Measurements from ENCODE around the gene A2ML1. TPM values are rescaled to one million over a fixed set of nuclear protein-coding genes. Genes with fewer than 3 reads are reported as not detected.
"Not testable (repeated sequence)": the region's sequence is repeated elsewhere in the genome, so short reads cannot be mapped to it uniquely, and the experiment has no call there.

A2ML1 gene
- total and polyA plus RNA-seq, 12 donors, result 0.13 to 0.20 TPM; not detected in 10

GRCh38 chr12:8819666-8819980, 2.8 kb upstream of the A2ML1 start:
- ATAC-seq, result no peak
- Histone ChIP-seq H3K9me3 (no peaks in the 10 kb centered on the region), H3K4me3 (no peak overlapping the region), H3K36me3 (no peaks in the 10 kb centered on the region), H3K27me3 (no peaks in the 10 kb centered on the region), H3K27ac (no peak overlapping the region), H3K4me1 (no peaks in the 10 kb centered on the region)
- 30% methylated on average over 5 of the region's 5 CpGs for WGBS, 2 donors
- TF ChIP-seq, protein P1, sequence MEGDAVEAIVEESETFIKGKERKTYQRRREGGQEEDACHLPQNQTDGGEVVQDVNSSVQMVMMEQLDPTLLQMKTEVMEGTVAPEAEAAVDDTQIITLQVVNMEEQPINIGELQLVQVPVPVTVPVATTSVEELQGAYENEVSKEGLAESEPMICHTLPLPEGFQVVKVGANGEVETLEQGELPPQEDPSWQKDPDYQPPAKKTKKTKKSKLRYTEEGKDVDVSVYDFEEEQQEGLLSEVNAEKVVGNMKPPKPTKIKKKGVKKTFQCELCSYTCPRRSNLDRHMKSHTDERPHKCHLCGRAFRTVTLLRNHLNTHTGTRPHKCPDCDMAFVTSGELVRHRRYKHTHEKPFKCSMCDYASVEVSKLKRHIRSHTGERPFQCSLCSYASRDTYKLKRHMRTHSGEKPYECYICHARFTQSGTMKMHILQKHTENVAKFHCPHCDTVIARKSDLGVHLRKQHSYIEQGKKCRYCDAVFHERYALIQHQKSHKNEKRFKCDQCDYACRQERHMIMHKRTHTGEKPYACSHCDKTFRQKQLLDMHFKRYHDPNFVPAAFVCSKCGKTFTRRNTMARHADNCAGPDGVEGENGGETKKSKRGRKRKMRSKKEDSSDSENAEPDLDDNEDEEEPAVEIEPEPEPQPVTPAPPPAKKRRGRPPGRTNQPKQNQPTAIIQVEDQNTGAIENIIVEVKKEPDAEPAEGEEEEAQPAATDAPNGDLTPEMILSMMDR (IDR thresholded peaks at IDR 0.05), result no peak
- no peak for DNase-seq
- intact Hi-C loops (cut with DNase I), result no loop called here

- not testable (repeated sequence) for DNase-seq, H3K4me1 ChIP-seq, H3K4me3 ChIP-seq, H3K27ac ChIP-seq, H3K27me3 ChIP-seq, H3K9me3 ChIP-seq, H3K36me3 ChIP-seq, ATAC-seq
- intact Hi-C loops (cut with DNase I), result loop anchor here in 3 of 10 donors (5.0 to 10.0 kb wide), 3 partner anchors 136 to 274 kb away; no protein-coding TSS in a partner anchor
- 90 to 95% methylated on average over 8 of the region's 8 CpGs for WGBS, 2 donors
These were observed 1.6 kb upstream of the A2ML1 start for GRCh38 chr12:8820676-8821407.

DNA sequence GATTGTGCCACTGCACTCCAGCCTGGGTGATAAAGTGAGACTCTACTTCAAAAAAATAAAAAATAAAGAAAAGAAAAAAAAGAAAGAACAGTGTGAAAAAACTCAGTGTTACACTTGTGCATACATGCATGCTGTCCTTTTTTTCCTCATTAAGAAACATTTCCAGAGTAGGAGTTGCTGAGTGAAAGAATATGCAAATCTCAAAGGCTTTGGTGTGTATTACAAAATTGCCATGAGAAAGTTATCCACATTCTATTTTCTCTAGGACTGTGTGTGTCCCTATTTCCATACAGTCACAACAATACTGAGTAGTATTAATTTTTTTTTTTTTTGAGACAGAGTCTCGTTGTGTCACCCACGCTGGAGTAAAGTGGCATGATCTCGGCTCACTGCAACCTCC, 830 bp upstream of the A2ML1 start:
- ATAC-seq (no peak), DNase-seq (no peak)
- WGBS, 2 donors, result 86 to 88% methylated on average over 3 of the region's 3 CpGs
- intact Hi-C loops (cut with DNase I), result loop anchor here in 3 of 10 donors (5.0 to 10.0 kb wide), 3 partner anchors 137 to 274 kb away; no protein-coding TSS in a partner anchor
- TF ChIP-seq, protein P1 (IDR thresholded peaks at IDR 0.05), result no peak
- H3K36me3 ChIP-seq, result no peaks in the 10 kb centered on the region
- no peak overlapping the region for H3K27ac ChIP-seq
- H3K27me3 ChIP-seq, result no peaks in the 10 kb centered on the region
- no peaks in the 10 kb centered on the region for H3K4me1 ChIP-seq
- H3K4me3 ChIP-seq, result no peak overlapping the region
- peaks cover 0 to 13% (median 3%) of the 10 kb centered on the region in 11 donors for H3K9me3 ChIP-seq

DNA sequence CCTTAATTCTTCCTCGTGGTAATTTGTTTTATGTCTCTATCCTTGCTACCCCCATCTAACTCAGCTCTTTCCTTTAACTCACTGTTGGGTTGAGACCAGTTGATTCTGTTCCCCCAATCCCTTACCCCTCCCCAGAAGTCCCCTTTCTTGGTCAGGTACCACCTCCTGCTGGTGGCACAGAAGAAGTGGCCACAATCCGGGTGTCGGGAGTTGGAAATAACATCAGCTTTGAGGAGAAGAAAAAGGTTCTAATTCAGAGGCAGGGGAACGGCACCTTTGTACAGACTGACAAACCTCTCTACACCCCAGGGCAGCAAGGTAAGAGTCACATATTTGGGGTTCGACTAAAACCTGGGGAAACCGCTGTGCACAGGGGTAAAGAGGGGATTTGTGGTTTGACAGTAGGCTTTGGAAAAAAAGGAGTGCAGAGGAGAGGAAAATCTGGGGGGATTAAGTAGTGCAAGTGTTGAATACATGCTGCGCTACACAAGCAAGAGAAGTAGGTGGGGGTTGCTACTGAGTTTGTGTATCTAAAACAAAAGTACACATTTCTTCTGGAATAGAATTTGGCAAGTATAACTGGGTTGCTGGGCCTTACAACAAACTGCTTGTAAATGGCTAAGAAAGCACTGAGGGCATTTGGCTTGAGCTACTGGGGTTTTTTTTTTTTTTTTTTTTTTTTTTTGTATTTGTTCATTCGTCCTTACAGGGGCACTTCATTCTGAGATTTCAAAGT, 1.3 kb downstream of the A2ML1 start:
- H3K4me3 ChIP-seq, result no peak overlapping the region
- WGBS, 2 donors, result 37 to 39% methylated on average over 8 of the region's 8 CpGs
- intact Hi-C loops (cut with DNase I), result loop anchor here in 5 of 10 donors (1.0 to 10.0 kb wide), 5 partner anchors 139 to 276 kb away; no protein-coding TSS in a partner anchor
- ATAC-seq (peak in 5 of 8 donors; percentile 34 to 67 (median 51)), DNase-seq (peak in 1 of 2 donors; percentile 9)
- H3K9me3 ChIP-seq, result peaks cover 0 to 15% (median 3%) of the 10 kb centered on the region in 11 donors
- TF ChIP-seq, protein P1 (IDR thresholded peaks at IDR 0.05), result peak in 8 of 9 donors; percentile 40 to 70 (median 59)
- H3K27me3 ChIP-seq, result no peaks in the 10 kb centered on the region
- H3K27ac ChIP-seq, result no peak overlapping the region
- H3K36me3 ChIP-seq, result no peaks in the 10 kb centered on the region
- no peaks in the 10 kb centered on the region for H3K4me1 ChIP-seq

Data from heart right ventricle (tissue), 16 donors.